ENCODE data around the gene TGFBRAP1.

TGFBRAP1 gene

DNA sequence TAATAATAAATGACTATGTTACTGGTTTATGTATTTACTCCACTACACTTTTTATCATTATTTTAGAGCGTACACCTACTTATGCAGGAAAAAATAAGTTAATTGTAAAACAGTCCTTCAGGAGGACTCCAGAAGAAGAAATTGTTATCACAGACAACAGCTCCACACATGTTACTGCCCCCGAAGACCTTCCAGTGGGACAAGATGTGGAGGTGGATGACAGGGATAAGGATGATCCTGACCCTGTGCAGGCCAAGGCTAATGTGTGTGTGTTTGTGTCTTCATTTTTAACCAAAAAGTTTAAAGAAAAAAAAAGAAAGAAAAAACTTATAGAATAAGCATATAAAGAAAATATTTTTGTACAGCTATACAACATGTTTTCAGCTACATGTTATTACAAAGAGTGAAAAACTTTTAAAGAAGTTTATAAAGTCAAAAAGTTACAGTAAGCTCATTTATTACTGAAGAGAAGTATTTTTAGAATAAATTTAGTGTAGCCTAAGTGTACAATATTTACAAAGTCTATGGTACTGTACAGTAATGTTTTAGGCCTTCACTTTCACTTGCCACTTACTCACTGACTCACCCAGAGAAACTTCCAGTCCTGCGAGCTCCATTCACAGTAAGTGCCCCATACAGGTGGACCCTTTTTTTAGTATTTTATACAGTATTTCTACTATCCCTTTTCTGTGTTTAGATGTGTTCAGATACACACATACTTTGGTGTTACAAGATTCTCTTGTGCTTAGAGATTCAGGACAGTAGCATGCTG lies 7.5 kb downstream of the TGFBRAP1 start:
- no peak for DNase-seq (ENCODE audit: low read depth in 1 of 2, low spot score in 1 of 2)

DNA sequence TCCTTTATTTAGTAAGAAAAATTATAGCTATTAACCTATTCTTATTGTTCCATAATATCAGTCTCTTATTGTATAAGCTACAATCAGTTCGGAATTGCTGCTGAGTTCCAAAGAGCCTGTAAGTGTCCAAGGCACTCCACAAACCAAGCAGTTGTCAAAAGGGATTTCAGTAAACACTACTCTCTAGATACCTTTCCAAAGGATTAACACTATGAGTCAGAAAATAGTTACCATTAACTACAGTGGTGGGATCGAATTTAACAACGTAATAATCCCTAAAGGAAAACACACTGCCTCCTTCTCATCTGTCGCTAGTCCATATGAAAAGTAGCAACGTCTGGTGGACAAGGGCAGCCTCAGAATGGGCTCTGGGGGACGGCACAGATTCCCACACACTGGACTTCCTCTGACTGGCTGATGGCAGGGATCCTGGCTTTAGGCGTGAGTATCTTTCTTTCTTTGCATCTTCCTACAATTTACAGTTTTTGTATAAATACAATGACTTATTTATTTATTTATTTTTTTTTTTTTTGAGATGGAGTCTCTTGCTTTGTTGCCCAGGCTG lies 8.8 kb downstream of the TGFBRAP1 start:
- no peak for DNase-seq (ENCODE audit: low read depth in 1 of 2, low spot score in 1 of 2)

DNA sequence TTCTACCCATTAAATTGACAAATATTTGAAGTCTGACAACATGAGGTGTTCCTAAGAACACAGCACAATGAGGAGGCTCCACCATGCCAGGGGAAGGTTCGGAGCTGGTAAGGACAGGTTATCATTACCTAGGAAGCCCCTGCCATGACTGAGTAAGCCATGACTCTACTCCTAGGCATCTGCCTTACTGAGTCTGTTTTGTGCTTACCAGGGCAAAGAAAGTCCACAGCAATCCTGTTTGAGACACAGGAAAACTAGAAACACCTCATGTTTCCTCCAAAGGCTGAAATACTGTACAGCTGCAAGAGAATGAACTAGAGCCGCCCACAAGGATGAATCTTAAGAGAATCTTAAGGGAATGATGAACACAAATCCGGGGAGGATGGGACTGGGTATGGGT lies 11.6 kb downstream of the TGFBRAP1 start:
- no peak for DNase-seq (ENCODE audit: low read depth in 1 of 2, low spot score in 1 of 2)

DNA sequence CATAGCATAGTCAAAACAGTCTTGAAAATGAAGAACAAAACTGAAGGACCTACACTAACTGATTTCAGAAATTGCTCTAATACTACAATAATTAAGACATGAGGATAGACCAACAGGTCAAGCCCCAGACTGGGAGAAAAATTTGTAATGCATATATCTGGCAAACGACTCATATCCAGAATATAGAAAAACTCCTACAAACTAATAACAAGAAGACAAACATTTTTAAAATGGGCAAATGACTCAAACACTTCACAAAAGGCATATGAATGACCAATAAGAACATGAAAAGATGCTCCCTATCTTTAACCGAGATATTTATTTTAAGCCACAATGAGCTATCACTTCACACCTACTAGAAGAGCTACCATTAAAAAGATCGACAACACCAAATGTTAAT lies 14.2 kb downstream of the TGFBRAP1 start:
- no peak for DNase-seq (ENCODE audit: low read depth in 1 of 2, low spot score in 1 of 2)

DNA sequence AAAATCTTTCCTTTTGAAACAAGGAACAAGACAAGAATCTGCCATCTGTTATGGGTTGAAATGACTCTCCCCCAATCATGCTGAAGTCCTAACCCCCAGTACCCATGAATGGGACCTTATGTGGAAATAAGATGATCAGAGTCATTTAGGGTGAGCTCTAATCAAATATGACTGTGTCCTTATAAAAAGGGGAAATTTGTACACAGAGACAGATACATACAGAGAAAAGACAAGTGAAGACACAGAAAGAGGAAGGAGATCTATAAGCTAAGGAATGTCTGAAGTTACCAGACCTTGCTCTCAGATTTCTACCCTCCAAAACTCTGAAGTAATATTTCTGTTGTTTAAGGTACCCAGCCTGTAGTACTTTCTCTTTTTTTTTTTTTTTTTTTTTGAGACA lies 15.7 kb downstream of the TGFBRAP1 start:
- no peak for DNase-seq (ENCODE audit: low read depth in 1 of 2, low spot score in 1 of 2)

DNA sequence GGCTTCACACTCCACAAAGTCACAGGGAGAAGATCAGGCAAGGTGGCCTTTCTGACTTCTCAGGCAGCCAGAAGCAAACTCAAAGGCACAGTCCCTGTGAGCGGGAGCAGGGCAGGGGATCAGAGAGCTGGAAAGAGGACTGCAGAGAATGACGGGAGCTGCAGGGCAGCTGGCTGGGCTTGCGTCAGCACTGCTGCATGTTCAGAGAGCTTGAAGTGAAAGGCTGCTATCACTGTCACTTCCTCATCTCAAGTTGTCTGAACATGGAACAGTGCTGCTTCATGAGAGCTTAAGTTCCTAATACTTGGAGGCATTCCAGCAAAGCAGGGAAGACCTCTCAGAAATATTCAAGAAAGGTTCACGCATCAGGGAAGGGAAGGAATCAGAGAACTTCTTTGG lies 20.4 kb downstream of the TGFBRAP1 start:
- no peak for DNase-seq (ENCODE audit: low read depth in 1 of 2, low spot score in 1 of 2)

DNA sequence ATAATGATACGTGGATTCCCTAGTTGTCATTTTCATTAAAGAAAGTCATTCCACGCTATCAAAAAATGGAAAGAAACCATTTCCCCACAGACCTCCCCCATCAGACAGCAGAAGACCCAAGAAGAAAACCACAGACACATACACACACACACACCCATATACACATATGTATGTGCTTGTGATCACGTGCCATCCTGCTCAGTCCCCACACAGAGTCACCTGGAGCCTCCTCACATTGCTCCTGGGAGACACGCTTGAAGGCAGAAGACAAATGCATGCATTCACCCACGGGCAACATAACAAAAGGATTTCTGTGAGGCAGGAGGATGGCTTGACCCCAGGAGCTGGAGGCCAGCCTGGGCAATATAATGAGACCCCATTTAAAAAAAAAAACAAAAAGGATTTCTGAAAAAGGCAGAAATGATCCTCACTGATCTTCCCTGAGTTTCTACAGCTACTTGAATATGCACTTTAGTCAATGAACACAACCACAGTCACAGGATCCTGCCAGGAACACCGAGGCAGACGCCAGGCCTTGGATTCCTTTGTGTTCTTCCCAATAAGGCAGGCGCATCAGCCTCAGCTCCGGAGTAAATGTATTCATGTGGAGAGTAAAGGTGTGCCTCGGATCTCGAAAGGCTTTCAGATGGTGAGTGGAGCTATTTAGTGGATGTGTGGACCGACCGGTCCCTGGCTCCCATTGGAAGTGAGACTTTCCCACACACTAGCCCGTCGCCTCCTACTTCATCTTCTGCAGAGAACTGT lies 21.0 kb downstream of the TGFBRAP1 start:
- no peak for DNase-seq (ENCODE audit: low read depth in 1 of 2, low spot score in 1 of 2)

DNA sequence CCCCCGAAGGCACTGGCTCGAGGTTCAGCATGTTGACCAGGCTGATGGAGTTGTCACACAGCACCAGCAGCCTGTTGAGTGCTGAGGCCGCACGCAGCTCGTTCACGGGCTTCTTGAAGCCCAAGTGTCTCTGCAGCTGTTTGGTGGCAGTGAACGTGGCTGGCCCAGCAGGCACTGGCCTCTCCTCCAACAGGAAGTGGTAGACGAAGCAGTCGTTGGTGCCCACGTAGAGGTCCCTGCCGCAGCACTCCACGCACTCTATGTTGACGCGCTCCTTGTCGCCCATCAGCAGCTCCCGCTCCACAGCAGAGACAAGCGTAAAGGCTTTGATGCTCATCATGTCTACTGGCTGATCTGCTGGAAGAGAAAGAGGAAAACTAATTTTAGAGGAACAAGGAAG lies 21.6 kb downstream of the TGFBRAP1 start:
- no peak for DNase-seq (ENCODE audit: low read depth in 1 of 2, low spot score in 1 of 2)

DNA sequence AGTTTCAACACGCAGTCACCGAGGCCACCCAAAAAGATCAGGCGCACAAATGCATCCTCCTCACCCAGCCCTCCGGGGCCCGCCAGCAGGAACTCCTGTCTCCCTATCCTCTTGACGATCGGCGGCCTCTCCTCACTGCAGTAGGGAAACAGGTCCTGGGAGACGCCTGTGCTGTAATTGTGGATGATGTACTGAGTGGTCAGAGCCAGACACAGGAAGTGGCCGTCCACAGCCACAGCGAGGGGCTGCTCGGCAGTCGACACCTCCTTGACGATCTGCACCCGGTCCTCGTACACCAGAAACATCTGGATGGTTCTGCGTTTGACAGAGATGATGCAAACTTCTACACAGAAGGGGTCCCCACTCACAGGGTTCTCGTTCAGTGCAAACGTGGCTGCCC lies 22.0 kb downstream of the TGFBRAP1 start:
- DNase-seq (ENCODE audit: low read depth in 1 of 2, low spot score in 1 of 2) = no peak

DNA sequence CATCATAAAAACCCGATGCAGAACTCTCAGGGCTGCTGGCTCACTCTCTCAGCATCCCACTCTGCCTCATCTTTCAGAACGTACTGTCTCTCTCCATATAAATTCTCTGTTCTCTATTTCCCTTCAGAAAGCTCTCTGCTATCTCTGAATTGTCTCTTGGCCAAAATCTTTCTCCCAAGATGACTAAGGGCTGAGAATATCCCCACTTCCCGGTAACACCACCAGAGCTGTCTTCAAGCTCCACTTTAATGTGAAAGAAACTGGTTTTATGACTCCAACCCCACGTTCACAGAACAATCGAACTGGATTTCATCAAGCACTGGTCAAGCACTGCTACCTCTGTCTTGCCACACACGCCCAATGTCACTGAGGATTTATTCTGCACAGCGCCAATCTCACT lies 22.4 kb downstream of the TGFBRAP1 start:
- DNase-seq (ENCODE audit: low read depth in 1 of 2, low spot score in 1 of 2) = no peak

DNA sequence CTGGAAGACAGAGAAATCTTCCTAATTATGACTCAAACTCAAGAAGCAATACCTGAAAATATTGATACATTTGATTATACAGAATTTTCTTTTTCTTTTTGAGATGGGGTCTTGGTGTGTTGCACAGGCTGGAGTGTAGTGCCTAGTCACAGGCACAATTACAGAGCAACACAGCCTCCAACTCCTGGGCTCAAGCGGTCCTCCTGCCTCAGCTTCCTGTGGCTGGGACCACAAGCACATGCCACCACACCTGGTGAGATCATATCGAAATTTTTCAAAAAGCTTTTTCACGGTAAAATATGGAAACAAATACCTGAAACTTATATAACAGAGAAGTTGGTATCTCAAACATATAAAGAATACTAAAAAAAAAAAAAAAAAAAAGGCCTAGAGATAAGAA lies 27.9 kb downstream of the TGFBRAP1 start:
- no peak for DNase-seq (ENCODE audit: low read depth in 1 of 2, low spot score in 1 of 2)

DNA sequence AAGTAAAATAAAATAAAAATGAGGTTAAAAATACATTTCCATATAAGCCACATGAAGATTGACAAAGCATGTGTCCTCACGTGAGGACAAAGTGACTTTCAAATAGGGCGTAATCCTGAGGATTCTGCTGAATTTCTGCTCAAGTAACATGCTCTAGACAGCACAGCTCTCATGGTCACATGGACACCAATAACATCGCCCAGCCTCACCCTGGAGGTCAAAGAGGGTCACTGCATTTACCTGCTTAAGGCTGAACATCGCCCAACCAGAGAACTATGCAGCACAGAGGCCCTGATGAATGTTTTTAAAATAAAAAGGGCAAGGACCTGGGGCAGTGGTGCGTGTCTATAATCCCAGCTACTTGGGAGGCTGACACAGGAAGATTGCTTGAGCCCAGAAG lies 30.2 kb downstream of the TGFBRAP1 start:
- no peak for DNase-seq (ENCODE audit: low read depth in 1 of 2, low spot score in 1 of 2)

DNA sequence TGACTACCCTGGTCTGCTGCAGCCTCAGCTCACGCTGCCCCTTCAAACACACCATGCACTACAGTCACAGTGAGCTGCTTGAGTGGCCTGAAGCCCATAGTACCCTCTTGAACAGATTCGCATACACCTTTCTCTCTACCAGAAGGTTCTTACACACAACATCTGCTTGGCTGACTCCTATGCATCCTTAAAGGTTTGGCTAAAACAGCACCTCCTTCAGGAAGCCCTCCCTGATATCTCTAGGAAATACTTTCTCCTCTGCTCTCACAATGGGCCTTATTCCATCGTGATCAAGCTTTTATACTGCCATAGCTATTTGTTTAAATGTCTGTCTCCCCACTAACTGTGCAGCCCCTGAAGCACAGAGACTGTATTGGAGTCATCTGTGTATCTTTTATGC lies 31.5 kb downstream of the TGFBRAP1 start:
- no peak for DNase-seq (ENCODE audit: low read depth in 1 of 2, low spot score in 1 of 2)

DNA sequence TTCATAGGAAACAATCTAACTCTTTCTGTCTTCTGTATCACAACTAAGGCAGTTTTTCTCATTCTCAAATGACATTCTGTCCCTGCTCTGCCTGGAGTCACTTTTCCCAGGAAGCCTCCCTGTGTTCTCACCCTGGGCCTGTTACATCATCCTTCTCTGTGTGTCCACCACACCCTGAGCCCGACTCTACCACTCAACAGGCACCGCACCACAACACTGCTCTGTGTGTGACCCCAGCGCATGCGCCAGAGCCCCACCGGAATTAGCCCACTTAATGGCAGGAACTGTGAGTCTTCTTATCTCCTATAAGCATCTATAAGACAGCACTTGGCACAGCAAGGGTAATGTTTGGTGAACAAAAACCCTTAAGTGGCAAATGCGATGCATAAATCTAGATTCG lies 32.3 kb downstream of the TGFBRAP1 start:
- no peak for DNase-seq (ENCODE audit: low read depth in 1 of 2, low spot score in 1 of 2)

DNA sequence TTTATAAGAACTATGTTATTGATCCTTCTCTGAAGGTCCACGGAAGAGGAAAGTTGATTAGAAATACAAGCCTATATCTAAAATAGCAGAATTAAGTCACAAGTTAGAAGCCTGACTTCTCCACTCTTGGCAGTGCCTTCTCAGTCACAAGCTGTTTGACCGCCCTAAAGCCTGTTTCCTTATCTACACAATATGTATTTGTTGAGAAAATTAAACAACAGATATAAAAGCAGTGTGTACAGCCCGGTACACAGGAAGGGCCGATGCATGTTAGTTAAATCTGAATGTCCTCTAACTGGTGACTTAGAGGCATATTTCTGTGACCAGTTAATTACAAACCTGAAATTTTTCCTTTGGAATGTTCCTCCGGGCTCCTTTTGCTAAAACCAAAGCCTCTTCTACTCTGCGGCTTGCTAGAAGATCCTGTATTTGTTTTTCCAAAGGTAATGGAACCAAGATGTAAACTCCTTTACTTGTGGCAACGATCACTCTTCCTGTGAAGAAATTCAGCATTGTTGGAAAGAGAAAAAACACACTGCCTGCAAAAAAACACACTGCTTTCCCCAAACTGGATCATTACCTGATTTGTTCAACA lies 33.4 kb downstream of the TGFBRAP1 start:
- no peak for DNase-seq (ENCODE audit: low read depth in 1 of 2, low spot score in 1 of 2)

DNA sequence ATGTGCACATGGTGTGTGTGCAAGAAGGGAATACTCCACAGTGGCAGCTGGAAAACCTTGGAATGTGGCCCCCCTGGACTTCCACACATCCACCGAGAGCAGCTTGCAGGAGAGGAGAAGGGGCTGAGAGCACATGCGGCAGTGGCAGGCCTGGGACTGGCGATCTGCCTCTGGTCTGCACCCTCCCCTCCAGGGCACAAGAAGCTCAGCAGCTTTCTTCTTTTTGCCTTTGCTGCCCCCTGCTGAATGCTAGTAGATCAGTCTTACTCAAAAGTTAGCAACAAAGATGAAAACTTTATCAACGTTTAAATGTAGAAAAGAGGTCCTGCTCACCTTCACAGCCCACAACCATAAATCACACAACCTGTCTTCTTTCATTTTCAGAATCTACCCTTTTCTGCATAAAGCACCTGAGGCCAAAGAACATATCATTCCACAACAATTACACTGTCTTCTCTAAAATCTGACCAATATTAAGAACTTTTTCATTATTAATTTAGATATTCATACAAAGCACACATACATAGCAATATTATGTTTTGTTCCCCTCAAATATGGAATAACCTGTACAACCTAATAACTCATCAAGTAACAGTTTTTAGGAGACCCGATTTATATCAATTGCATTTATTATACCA lies 34.6 kb downstream of the TGFBRAP1 start:
- DNase-seq (ENCODE audit: low read depth in 1 of 2, low spot score in 1 of 2) = no peak

DNA sequence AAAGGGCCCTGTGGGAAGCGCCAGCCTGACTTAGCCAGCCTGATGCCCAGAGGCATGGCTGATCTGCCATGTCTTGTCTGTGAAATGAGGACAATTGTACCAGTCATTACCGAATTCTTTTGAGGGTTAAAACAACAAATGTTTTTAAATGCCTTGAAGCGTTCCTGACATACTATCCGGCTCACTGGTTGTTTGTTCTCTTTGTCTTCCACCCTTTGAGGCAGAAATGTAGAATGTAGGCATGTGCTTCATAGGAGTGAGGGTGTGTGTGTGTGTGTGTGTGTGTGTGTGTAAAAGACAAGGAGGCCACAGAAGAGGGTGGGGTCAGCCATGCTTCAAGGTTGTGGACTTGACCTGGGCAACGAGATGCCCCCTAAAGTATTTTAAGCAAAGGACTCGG lies 35.5 kb downstream of the TGFBRAP1 start:
- DNase-seq (ENCODE audit: low read depth in 1 of 2, low spot score in 1 of 2) = no peak

DNA sequence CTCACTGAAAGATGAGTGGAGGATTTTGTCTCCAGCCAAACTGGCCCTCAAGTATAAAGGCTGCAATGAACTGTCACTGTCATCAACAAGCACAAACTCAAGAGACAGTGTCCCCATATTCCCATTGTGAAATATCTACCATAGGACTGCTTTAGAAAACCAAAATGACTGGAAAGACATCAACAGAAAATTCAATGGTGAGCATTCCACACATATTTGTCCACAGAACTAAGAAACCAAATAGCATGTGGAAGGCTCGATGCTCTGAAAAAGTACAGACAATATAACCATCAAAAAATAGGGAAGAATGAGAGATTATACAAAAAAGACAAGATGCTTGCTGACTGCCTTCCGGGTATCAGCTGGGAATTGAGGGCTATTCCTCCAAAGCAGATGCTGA lies 37.6 kb downstream of the TGFBRAP1 start:
- no peak for DNase-seq (ENCODE audit: low read depth in 1 of 2, low spot score in 1 of 2)

DNA sequence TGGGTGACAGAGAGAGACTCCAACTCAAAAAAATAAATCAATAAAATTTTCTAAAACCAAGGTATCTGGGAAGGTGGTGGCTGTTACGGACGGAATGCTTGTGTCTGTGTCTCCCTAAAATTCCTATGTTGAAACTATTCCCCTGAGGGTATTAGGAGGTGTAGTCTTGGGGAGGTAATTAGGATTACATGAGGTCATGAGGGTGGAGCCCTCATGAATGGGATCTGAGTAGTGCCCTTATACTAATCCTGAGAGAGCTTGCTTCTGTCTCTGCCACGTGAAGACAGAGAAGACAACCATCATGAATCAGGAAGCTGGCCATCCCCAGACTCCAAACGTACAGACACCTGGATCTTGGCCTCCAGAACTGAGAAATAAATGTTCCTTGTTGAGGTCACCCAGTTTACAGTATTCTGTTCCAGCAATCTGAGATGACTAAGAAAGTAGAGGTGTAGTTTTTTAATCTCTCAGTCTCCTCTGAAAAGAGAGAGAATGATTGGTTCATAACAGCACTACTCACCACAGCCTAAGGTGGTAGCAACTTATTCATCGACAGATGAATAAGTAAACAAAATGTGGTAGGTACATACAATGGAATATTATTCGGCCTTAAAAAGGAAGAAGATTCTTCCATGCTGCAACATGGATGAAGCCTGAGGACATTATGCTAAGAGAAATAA lies 38.4 kb downstream of the TGFBRAP1 start:
- no peak for DNase-seq (ENCODE audit: low read depth in 1 of 2, low spot score in 1 of 2)

DNA sequence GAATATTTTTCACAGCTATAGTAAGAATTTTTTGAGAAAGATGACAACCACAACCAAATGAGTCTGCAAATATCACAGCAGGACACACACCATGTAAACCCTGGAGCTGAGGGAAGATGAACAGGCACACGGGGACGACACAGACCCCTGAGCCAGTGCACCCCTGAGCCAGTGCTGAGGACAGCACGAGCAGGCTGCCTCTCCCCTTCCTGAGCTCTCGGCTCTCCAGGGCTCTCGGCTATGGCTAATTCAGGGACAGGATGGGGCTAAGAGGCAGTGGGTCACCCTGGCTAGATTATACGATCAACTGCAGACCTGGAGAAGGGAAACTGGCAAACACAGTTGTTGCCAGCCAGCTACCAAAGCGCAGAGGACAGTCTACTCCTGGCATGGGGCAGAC lies 41.4 kb downstream of the TGFBRAP1 start:
- no peak for DNase-seq (ENCODE audit: low read depth in 1 of 2, low spot score in 1 of 2)

DNA sequence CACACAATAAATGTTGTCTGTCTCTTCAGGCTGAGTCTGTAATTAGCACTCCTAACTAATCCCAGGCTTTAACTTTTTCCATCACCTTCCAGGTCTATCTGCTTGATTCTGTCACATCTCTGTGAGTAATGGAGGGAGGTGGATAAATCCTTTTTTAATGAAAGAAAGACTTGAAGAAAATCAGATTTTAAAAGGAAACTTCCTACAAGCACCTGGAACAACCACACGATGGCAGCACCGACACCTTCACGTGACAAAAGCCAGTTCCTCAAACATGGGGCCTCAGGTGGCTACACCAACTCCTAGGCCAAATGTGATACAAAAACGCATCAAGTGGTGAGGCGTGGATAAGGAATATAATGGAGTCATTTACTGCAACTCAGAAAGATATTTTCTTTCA lies 41.8 kb downstream of the TGFBRAP1 start:
- DNase-seq (ENCODE audit: low read depth in 1 of 2, low spot score in 1 of 2) = no peak

Data from stimulated activated CD4-positive, alpha-beta T cell treated with anti-CD3 and anti-CD28 coated beads, Interleukin-15, amount 100 ng/mL, for 1 hour (primary cell).